H1 (cell line): ENCODE measurements around the gene PABPC1L2A. TPM values are rescaled to one million over a fixed set of nuclear protein-coding genes. Genes with fewer than 3 reads are reported as not detected.
"Not testable (repeated sequence)": the region's sequence is repeated elsewhere in the genome, so short reads cannot be mapped to it uniquely, and the experiment has no call there.

Experiments
- CTCF ChIA-PET: fragments of 300-600 bp; sonication (Branson Sonifier 250); formaldehyde crosslinking; loops from one replicate; lab custom pipeline; 2021; ENCODE audit not compliant: partially characterized antibody; lab: Charles Lee
- POLR2A ChIA-PET: fragments of 300-600 bp; sonication (Branson Sonifier 250); formaldehyde crosslinking; loops from one replicate; lab custom pipeline; 2021; ENCODE audit warnings: inconsistent platforms; ENCODE audit not compliant: partially characterized antibody; lab: Charles Lee
- DNase-seq, 2 experiments: peaks; one replicate each; pipeline versions ENCODE4 v3.0.0 to v3.0.0-alpha.2; 2010 to 2022; ENCODE audit warnings: low spot score in 2 of 2, low read depth in 1 of 2, mixed read lengths in 1 of 2
- FAIRE-seq: peaks from 2 replicates; lab custom pipeline; 2011; peaks lifted over from hg19 to GRCh38; lab: Jason Lieb, UNC
- H2AFZ ChIP-seq: 2 replicates; pipeline ENCODE4 v1.8.1; 2012; ENCODE audit warnings: low read length, inconsistent platforms
- H2AK5ac ChIP-seq: 2 replicates; pipeline ENCODE4 v1.6.1; 2013; ENCODE audit warnings: low read depth, low read length
- H2BK120ac ChIP-seq: replicated peaks from 2 replicates; pipeline ENCODE3; 2013; ENCODE audit warnings: low read depth, low read length, inconsistent platforms
- H2BK12ac ChIP-seq: 2 replicates; pipeline ENCODE4 v1.6.1; 2013; ENCODE audit warnings: low read depth, low read length
- H2BK15ac ChIP-seq: 2 replicates; pipeline ENCODE4 v1.6.1; 2013; ENCODE audit warnings: low read length
- H2BK20ac ChIP-seq: 2 replicates; pipeline ENCODE4 v1.6.1; 2013; ENCODE audit warnings: low read length
- H2BK5ac ChIP-seq: 2 replicates; pipeline ENCODE4 v1.6.1; 2013; ENCODE audit warnings: low read depth, low read length
- H3K14ac ChIP-seq: 2 replicates; pipeline ENCODE4 v1.6.1; 2013; ENCODE audit warnings: inconsistent platforms; ENCODE audit not compliant: insufficient read length
- H3K18ac ChIP-seq: 2 replicates; pipeline ENCODE4 v1.6.1; 2013; ENCODE audit warnings: low read length; ENCODE audit errors: extremely low read depth
- H3K23ac ChIP-seq: 2 replicates; pipeline ENCODE4 v1.6.1; 2013; ENCODE audit warnings: inconsistent platforms; ENCODE audit not compliant: insufficient read length
- H3K23me2 ChIP-seq: 2 replicates; pipeline ENCODE4 v1.6.1; 2013; ENCODE audit warnings: low read depth, low read length
- H3K27ac ChIP-seq: 2 replicates; pipeline ENCODE4 v1.6.1; 2011; ENCODE audit warnings: low read depth, low read length, inconsistent platforms
- H3K27me3 ChIP-seq, 4 experiments: replicated peaks in 1 of 4; 1 replicate in 1 of 4; 2 replicates in 3 of 4; pipeline versions ENCODE4 v1.6.1 to v1.8.1; 2011 to 2013; ENCODE audit warnings: low read length in 3 of 4, mild to moderate bottlenecking in 3 of 4, inconsistent platforms in 2 of 4, mixed read lengths in 2 of 4, moderate library complexity in 1 of 4; ENCODE audit not compliant: control insufficient read depth in 3 of 4, insufficient read depth in 3 of 4; ENCODE audit errors: extremely low read depth in 1 of 4
- H3K36me3 ChIP-seq, 4 experiments: 2 replicates each; pipeline versions ENCODE4 v1.6.1 to v1.8.1; 2011 to 2013; ENCODE audit warnings: mild to moderate bottlenecking in 4 of 4, low read length in 3 of 4, moderate library complexity in 2 of 4, control low read depth in 1 of 4, inconsistent platforms in 1 of 4; ENCODE audit not compliant: insufficient read depth in 4 of 4, control insufficient read depth in 2 of 4
- H3K4ac ChIP-seq: replicated peaks from 2 replicates; pipeline ENCODE3; 2013; ENCODE audit warnings: low read length, low read depth, mixed read lengths, inconsistent platforms; ENCODE audit not compliant: insufficient read length
- H3K4me1 ChIP-seq, 4 experiments: replicated peaks in 1 of 4; 1 replicate in 1 of 4; 2 replicates in 3 of 4; pipeline versions ENCODE4 v1.6.1 to v1.8.1; 2011 to 2013; ENCODE audit warnings: low read length in 3 of 4, inconsistent platforms in 2 of 4, mixed read lengths in 1 of 4; ENCODE audit not compliant: insufficient read depth in 4 of 4, control insufficient read depth in 3 of 4
- H3K4me2 ChIP-seq, 2 experiments: 2 replicates each; pipeline versions ENCODE4 v1.6.1 to v1.8.1; 2011 to 2013; ENCODE audit warnings: low read depth in 2 of 2, low read length in 2 of 2, control low read depth in 1 of 2, inconsistent platforms in 1 of 2, mild to moderate bottlenecking in 1 of 2; ENCODE audit not compliant: insufficient read depth in 1 of 2
- H3K4me3 ChIP-seq, 4 experiments: fragments of 200-600, 300-600 bp in 1 of 4; sonication (generic), shearing (Covaris generic), sonication (Bioruptor Twin) in 1 of 4; 2 replicates each; pipeline versions ENCODE4 v1.5.1 to v1.8.1; 2011 to 2016; ENCODE audit warnings: low read length in 4 of 4, low read depth in 3 of 4, control low read depth in 2 of 4, inconsistent platforms in 2 of 4, mild to moderate bottlenecking in 2 of 4, mixed read lengths in 1 of 4, moderate library complexity in 1 of 4; ENCODE audit not compliant: insufficient read depth in 2 of 4; ENCODE audit errors: extremely low read depth in 1 of 4
- H3K56ac ChIP-seq: replicated peaks from 2 replicates; pipeline ENCODE3; 2013; ENCODE audit warnings: low read depth, mild to moderate bottlenecking, mixed read lengths, low read length, inconsistent platforms; ENCODE audit not compliant: insufficient read length
- H3K79me1 ChIP-seq: 2 replicates; pipeline ENCODE4 v1.6.1; 2013; ENCODE audit warnings: low read depth, low read length, control low read depth
- H3K79me2 ChIP-seq, 2 experiments: 2 replicates each; pipeline versions ENCODE4 v1.6.1 to v1.8.1; 2012 to 2013; ENCODE audit warnings: low read length in 2 of 2, mild to moderate bottlenecking in 2 of 2, inconsistent platforms in 1 of 2; ENCODE audit not compliant: insufficient read depth in 2 of 2, control insufficient read depth in 1 of 2
- H3K9ac ChIP-seq, 4 experiments: replicated peaks in 1 of 4; 1 replicate in 1 of 4; 2 replicates in 3 of 4; pipeline versions ENCODE4 v1.6.1 to v1.8.1; 2011 to 2013; ENCODE audit warnings: low read depth in 3 of 4, low read length in 3 of 4, control low read depth in 2 of 4, mild to moderate bottlenecking in 2 of 4, moderate library complexity in 2 of 4, inconsistent platforms in 1 of 4; ENCODE audit errors: extremely low read depth in 1 of 4
- H3K9me3 ChIP-seq, 2 experiments: 2 replicates each; pipeline versions ENCODE4 v1.6.1 to v1.8.1; 2012 to 2013; ENCODE audit warnings: mild to moderate bottlenecking in 2 of 2, moderate library complexity in 2 of 2, control low read depth in 1 of 2, inconsistent platforms in 1 of 2, low read depth in 1 of 2, low read length in 1 of 2, mixed read lengths in 1 of 2; ENCODE audit not compliant: insufficient read depth in 2 of 2
- H4K20me1 ChIP-seq, 2 experiments: replicated peaks in 1 of 2; 2 replicates each; pipeline versions ENCODE3 to v1.8.1; 2011 to 2013; ENCODE audit warnings: inconsistent platforms in 2 of 2, low read length in 2 of 2, mild to moderate bottlenecking in 1 of 2; ENCODE audit not compliant: insufficient read depth in 2 of 2, control insufficient read depth in 1 of 2
- H4K5ac ChIP-seq: 2 replicates; pipeline ENCODE4 v1.6.1; 2013; ENCODE audit warnings: low read length, low read depth, mixed read lengths, inconsistent platforms; ENCODE audit not compliant: insufficient read length
- H4K8ac ChIP-seq: 2 replicates; pipeline ENCODE4 v1.8.0; 2013; ENCODE audit warnings: mild to moderate bottlenecking, moderate library complexity, low read length, inconsistent platforms; ENCODE audit not compliant: insufficient read depth; ENCODE audit errors: extremely low read depth
- H4K91ac ChIP-seq: replicated peaks from 2 replicates; pipeline ENCODE3; 2013; ENCODE audit warnings: low read length, mixed read lengths, inconsistent platforms; ENCODE audit not compliant: insufficient read length
- WGBS, 2 experiments: shearing (Covaris generic) in 1 of 2; methylation state at CpG; one replicate each; pipeline versions ENCODE4 v1.1.6 to v1.1.7; 2013 to 2015; ENCODE audit warnings: low lambda C conversion rate in 2 of 2, mixed read lengths in 2 of 2, inconsistent platforms in 1 of 2, low coverage in 1 of 2, missing lambda C conversion rate in 1 of 2; ENCODE audit not compliant: insufficient replicate concordance in 2 of 2, insufficient coverage in 1 of 2, insufficient read length in 1 of 2; ENCODE audit errors: extremely low coverage in 1 of 2, missing lambda C conversion rate in 1 of 2; 5-methylcytosine and 5-hydroxymethylcytosine counted together
- long read RNA-seq, 2 experiments: library from RNA in 1 of 2; library from capped mRNA in 1 of 2; stranded (forward); transcript quantifications; one replicate each; pipeline ENCODE4 v2.0.0, GENCODE V29; 2021; ENCODE audit warnings: inconsistent platforms in 1 of 2
- polyA minus RNA-seq, 3 experiments: library from RNA; depleted of rRNA, polyadenylated mRNA; stranded (reverse); fragments of >200 nt; gene quantifications; 1 replicate in 2 of 3; 2 replicates in 1 of 3; pipeline ENCODE4 v1.2.3, GENCODE V29; 2011
- polyA plus RNA-seq, 7 experiments: library from polyadenylated mRNA; depleted of rRNA in 3 of 7; stranded (reverse) in 5 of 7; unstranded in 2 of 7; fragments of >200 nt in 5 of 7; fragments of 200-250 nt in 2 of 7; gene quantifications; 1 replicate in 5 of 7; 2 replicates in 1 of 7; 4 replicates in 1 of 7; pipeline versions ENCODE4 v1.2.1 to v1.2.3, GENCODE V29; 2011 to 2013; ENCODE audit warnings: missing spikeins in 2 of 7, mixed read lengths in 2 of 7
- total RNA-seq: library from RNA; stranded (reverse); fragmentation: NEBNext Ultra II Directional; extraction: Animal tissue kit (Norgen Biotek cat#: 25700); gene quantifications from 2 replicates; pipeline ENCODE4 v1.2.1, GENCODE V29; 2021

PABPC1L2A gene
- total RNA-seq (0.32 and 0.73 TPM in 2 replicates), polyA plus RNA-seq (2011; rRNA removed) (0.44 and 0.83 TPM in 2 replicates), polyA minus RNA-seq (2011; rRNA and poly(A)+ RNA removed) (1.0 TPM in 1 of 2 replicates, not detected in the other)
- polyA plus RNA-seq (2011; cell fraction: cytosol; rRNA removed): 0.83 TPM
- polyA plus RNA-seq (2011; cell fraction: nucleus; rRNA removed): 0.76 TPM
- 0.66 to 0.98 TPM (median 0.84 TPM) in 4 replicates for polyA plus RNA-seq (2012, experiment 1 of 2)
- 0.66 TPM for polyA plus RNA-seq (2012, experiment 2 of 2)
- 0.75 TPM for polyA plus RNA-seq (2013, experiment 1 of 2)
- 0.77 TPM for polyA plus RNA-seq (2013, experiment 2 of 2)
- polyA minus RNA-seq (2011; cell fraction: cytosol; rRNA and poly(A)+ RNA removed): not detected
- 0.70 TPM for polyA minus RNA-seq (2011; cell fraction: nucleus; rRNA and poly(A)+ RNA removed)
- long read RNA-seq, experiment 1, partial matches to known transcripts: 0 of 1 reads
- long read RNA-seq, experiment 1, other reads (novel, unspliced or antisense): 0 of 1 reads
- long read RNA-seq, experiment 2: 0 reads

DNA sequence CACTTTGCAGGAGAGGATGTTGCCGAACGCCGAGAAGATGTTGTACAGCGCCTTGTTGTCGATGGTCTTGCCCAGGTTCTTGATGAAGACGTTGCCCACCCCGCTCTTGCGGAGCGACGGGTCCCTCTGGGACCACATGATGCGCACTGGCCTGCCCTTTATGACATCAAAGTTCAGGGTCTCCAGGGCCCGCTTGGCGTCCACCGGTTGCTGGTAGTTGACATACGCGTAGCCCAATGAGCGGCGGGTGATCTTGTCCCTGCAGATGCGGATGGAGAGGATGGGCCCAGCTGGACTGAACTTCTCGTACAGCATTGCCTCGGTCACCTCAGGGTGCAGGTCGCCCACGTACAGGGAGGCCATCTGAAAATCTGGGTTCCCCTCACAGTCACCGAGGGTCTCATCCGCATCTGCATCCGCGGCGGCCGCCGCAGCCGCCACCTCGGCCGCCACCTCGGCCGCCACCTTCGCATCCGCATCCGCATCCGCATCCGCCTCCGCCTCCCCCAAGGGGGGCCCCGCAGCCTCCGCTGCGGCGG lies at the start of gene PABPC1L2A:
TSS of gene PABPC1L2A (minus strand) at position 489 of the 539 bp plus-strand sequence. CDS start at position 363, 126 bp downstream.
- no CpG with 5 or more reads among the region's 45 CpGs for WGBS, 2 experiments

More for the DNA sequence above, at the start of gene PABPC1L2A:
- H3K56ac ChIP-seq, H4K8ac ChIP-seq, H3K23me2 ChIP-seq, FAIRE-seq, H2BK12ac ChIP-seq, H3K9ac ChIP-seq, H2AFZ ChIP-seq, H3K27me3 ChIP-seq, H3K4me2 ChIP-seq, H2AK5ac ChIP-seq, H3K9me3 ChIP-seq, H3K4ac ChIP-seq, DNase-seq, H3K79me2 ChIP-seq, H2BK20ac ChIP-seq, H3K18ac ChIP-seq, H3K23ac ChIP-seq, H3K4me1 ChIP-seq, H3K14ac ChIP-seq, H3K27ac ChIP-seq, H3K36me3 ChIP-seq, H2BK120ac ChIP-seq, POLR2A ChIA-PET, H2BK15ac ChIP-seq, H4K20me1 ChIP-seq, CTCF ChIA-PET, H4K91ac ChIP-seq, H4K5ac ChIP-seq, H2BK5ac ChIP-seq, H3K79me1 ChIP-seq, H3K4me3 ChIP-seq: not testable (repeated sequence)
